ENCODE data around the gene APLP2. TPM values are rescaled to one million over a fixed set of nuclear protein-coding genes. Genes with fewer than 3 reads are reported as not detected.

Gene APLP2
- total and polyA plus RNA-seq, 2 of the 13 experiments (the other 11 are each of a cell fraction or from before 2014, with no cell fraction given), result 315 to 594 TPM

DNA sequence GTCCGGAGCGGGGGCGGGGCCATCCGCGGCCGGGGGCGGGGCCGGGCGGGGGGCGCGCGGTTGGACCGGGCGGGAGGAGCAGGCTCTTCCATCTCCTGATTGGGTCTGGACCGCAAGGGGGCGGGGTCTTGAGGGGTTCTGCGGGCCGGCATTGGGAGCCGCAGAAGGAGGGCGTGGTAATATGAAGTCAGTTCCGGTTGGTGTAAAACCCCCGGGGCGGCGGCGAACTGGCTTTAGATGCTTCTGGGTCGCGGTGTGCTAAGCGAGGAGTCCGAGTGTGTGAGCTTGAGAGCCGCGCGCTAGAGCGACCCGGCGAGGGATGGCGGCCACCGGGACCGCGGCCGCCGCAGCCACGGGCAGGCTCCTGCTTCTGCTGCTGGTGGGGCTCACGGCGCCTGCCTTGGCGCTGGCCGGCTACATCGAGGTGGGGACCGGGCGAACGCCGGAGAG is at the start of gene APLP2 (continued):
- peak; percentile 91 for TF ChIP-seq GTF2F1 (IDR thresholded peaks at IDR 0.05; ENCODE audit: low read length)
- 0 out of 2 replicates have a peak, but pooled peaks have one; percentile 11 for TF ChIP-seq HNRNPL (IDR thresholded peaks at IDR 0.05; ENCODE audit: low read depth, low read length)
- TF ChIP-seq, protein P1, sequence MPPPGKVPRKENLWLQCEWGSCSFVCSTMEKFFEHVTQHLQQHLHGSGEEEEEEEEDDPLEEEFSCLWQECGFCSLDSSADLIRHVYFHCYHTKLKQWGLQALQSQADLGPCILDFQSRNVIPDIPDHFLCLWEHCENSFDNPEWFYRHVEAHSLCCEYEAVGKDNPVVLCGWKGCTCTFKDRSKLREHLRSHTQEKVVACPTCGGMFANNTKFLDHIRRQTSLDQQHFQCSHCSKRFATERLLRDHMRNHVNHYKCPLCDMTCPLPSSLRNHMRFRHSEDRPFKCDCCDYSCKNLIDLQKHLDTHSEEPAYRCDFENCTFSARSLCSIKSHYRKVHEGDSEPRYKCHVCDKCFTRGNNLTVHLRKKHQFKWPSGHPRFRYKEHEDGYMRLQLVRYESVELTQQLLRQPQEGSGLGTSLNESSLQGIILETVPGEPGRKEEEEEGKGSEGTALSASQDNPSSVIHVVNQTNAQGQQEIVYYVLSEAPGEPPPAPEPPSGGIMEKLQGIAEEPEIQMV (CRISPR knock-in tag; IDR thresholded peaks at IDR 0.05; ENCODE audit: low read depth), result peak; percentile 36; the same call in 1 of the 2 replicates
- TF ChIP-seq BHLHE40 (IDR thresholded peaks at IDR 0.05; ENCODE audit: low read length), result no peak
- TF ChIP-seq, protein P2, sequence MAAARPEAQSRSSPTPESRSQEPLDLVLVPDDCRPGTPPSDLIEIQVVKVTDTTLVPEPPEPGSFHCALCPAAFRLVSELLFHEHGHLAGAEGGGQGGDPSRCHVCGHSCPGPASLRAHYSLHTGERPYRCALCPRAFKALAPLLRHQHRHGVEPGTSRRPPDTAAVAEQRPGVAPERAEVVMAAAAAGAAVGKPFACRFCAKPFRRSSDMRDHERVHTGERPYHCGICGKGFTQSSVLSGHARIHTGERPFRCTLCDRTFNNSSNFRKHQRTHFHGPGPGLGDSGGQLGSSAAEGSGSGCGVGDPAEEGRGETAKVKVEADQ (CRISPR knock-in tag; IDR thresholded peaks at IDR 0.05; ENCODE audit: borderline replicate concordance), result no peak
- TF ChIP-seq, protein P3, sequence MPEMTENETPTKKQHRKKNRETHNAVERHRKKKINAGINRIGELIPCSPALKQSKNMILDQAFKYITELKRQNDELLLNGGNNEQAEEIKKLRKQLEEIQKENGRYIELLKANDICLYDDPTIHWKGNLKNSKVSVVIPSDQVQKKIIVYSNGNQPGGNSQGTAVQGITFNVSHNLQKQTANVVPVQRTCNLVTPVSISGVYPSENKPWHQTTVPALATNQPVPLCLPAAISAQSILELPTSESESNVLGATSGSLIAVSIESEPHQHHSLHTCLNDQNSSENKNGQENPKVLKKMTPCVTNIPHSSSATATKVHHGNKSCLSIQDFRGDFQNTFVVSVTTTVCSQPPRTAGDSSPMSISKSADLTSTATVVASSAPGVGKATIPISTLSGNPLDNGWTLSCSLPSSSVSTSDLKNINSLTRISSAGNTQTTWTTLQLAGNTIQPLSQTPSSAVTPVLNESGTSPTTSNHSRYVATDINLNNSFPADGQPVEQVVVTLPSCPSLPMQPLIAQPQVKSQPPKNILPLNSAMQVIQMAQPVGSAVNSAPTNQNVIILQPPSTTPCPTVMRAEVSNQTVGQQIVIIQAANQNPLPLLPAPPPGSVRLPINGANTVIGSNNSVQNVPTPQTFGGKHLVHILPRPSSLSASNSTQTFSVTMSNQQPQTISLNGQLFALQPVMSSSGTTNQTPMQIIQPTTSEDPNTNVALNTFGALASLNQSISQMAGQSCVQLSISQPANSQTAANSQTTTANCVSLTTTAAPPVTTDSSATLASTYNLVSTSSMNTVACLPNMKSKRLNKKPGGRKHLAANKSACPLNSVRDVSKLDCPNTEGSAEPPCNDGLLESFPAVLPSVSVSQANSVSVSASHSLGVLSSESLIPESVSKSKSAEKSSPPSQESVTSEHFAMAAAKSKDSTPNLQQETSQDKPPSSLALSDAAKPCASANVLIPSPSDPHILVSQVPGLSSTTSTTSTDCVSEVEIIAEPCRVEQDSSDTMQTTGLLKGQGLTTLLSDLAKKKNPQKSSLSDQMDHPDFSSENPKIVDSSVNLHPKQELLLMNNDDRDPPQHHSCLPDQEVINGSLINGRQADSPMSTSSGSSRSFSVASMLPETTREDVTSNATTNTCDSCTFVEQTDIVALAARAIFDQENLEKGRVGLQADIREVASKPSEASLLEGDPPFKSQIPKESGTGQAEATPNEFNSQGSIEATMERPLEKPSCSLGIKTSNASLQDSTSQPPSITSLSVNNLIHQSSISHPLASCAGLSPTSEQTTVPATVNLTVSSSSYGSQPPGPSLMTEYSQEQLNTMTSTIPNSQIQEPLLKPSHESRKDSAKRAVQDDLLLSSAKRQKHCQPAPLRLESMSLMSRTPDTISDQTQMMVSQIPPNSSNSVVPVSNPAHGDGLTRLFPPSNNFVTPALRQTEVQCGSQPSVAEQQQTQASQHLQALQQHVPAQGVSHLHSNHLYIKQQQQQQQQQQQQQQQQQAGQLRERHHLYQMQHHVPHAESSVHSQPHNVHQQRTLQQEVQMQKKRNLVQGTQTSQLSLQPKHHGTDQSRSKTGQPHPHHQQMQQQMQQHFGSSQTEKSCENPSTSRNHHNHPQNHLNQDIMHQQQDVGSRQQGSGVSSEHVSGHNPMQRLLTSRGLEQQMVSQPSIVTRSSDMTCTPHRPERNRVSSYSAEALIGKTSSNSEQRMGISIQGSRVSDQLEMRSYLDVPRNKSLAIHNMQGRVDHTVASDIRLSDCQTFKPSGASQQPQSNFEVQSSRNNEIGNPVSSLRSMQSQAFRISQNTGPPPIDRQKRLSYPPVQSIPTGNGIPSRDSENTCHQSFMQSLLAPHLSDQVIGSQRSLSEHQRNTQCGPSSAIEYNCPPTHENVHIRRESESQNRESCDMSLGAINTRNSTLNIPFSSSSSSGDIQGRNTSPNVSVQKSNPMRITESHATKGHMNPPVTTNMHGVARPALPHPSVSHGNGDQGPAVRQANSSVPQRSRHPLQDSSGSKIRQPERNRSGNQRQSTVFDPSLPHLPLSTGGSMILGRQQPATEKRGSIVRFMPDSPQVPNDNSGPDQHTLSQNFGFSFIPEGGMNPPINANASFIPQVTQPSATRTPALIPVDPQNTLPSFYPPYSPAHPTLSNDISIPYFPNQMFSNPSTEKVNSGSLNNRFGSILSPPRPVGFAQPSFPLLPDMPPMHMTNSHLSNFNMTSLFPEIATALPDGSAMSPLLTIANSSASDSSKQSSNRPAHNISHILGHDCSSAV (CRISPR knock-in tag; IDR thresholded peaks at IDR 0.05; ENCODE audit: borderline replicate concordance), result no peak
- no peak for TF ChIP-seq MTA1 (CRISPR knock-in tag; IDR thresholded peaks at IDR 0.05; ENCODE audit: borderline replicate concordance)
- TF ChIP-seq ZNF891 (CRISPR knock-in tag; IDR thresholded peaks at IDR 0.05), result peak; percentile 70; the same call in 1 of the 2 replicates
- 0 out of 2 replicates have a peak, but pooled peaks have one; percentile 25 for TF ChIP-seq SOX5 (CRISPR knock-in tag; IDR thresholded peaks at IDR 0.05; ENCODE audit: borderline replicate concordance)
- TF ChIP-seq, protein P4, sequence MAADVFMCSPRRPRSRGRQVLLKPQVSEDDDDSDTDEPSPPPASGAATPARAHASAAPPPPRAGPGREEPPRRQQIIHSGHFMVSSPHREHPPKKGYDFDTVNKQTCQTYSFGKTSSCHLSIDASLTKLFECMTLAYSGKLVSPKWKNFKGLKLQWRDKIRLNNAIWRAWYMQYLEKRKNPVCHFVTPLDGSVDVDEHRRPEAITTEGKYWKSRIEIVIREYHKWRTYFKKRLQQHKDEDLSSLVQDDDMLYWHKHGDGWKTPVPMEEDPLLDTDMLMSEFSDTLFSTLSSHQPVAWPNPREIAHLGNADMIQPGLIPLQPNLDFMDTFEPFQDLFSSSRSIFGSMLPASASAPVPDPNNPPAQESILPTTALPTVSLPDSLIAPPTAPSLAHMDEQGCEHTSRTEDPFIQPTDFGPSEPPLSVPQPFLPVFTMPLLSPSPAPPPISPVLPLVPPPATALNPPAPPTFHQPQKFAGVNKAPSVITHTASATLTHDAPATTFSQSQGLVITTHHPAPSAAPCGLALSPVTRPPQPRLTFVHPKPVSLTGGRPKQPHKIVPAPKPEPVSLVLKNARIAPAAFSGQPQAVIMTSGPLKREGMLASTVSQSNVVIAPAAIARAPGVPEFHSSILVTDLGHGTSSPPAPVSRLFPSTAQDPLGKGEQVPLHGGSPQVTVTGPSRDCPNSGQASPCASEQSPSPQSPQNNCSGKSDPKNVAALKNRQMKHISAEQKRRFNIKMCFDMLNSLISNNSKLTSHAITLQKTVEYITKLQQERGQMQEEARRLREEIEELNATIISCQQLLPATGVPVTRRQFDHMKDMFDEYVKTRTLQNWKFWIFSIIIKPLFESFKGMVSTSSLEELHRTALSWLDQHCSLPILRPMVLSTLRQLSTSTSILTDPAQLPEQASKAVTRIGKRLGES (CRISPR knock-in tag; IDR thresholded peaks at IDR 0.05; ENCODE audit: borderline replicate concordance), result no peak
- TF ChIP-seq ZNF367 (CRISPR knock-in tag; IDR thresholded peaks at IDR 0.05; ENCODE audit: borderline replicate concordance), result 0 out of 2 replicates have a peak, but pooled peaks have one; percentile 25
- TF ChIP-seq, protein P5, sequence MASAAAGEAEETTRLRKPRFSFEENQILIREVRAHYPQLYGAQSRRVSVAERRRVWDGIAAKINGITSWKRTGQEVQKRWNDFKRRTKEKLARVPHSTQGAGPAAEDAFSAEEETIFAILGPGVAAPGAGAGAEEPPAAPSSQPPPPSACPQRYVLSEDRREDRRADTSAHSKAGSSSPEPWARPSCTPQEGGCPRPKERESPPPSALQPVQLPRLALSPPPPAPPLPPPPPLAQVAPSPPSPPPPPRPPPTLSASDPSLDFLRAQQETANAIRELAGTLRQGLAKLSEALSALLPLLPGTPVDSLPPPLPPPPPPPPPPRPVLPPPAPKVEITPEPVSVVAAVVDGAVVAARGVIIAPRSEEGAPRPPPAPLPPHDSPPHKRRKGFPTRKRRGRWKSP (CRISPR knock-in tag; IDR thresholded peaks at IDR 0.05), result 0 out of 2 replicates have a peak, but pooled peaks have one; percentile 22

All from HepG2 (cell line).